SJSA1 (cell line): ENCODE results near the gene CEND1. TPM values are rescaled to one million over a fixed set of nuclear protein-coding genes. Genes with fewer than 3 reads are reported as not detected.
A peak's percentile ranks its signal among the peaks of the same experiment; 100 is the strongest.

Source experiments
- DNase-seq, 2 experiments: peaks; one replicate each; pipeline ENCODE4 v3.0.0-alpha.2; 2015 to 2020; ENCODE audit warnings: low spot score in 2 of 2, low read depth in 1 of 2
- H3K27ac ChIP-seq: fragments of 250-450 bp; sonication (Bioruptor Pico); 2 replicates; pipeline ENCODE4 v1.5.1; 2020; ENCODE audit warnings: mild to moderate bottlenecking, moderate library complexity
- H3K27me3 ChIP-seq: fragments of 250-450 bp; sonication (Bioruptor Pico); replicated peaks from 2 replicates; pipeline ENCODE4 v1.5.1; 2020; ENCODE audit warnings: mild to moderate bottlenecking, moderate library complexity
- H3K36me3 ChIP-seq: fragments of 250-450 bp; sonication (Bioruptor Pico); 2 replicates; pipeline ENCODE4 v1.5.1; 2020; ENCODE audit warnings: mild to moderate bottlenecking
- H3K4me1 ChIP-seq: fragments of 250-450 bp; sonication (Bioruptor Pico); replicated peaks from 2 replicates; pipeline ENCODE4 v1.6.1; 2021; ENCODE audit warnings: mild to moderate bottlenecking
- H3K4me3 ChIP-seq: fragments of 250-450 bp; sonication (Bioruptor Pico); 2 replicates; pipeline ENCODE4 v1.5.1; 2020; ENCODE audit warnings: mild to moderate bottlenecking
- H3K9me3 ChIP-seq: fragments of 250-450 bp; sonication (Bioruptor Pico); replicated peaks from 2 replicates; pipeline ENCODE4 v1.5.1; 2020; ENCODE audit warnings: mild to moderate bottlenecking
- total RNA-seq: library from RNA; depleted of rRNA; stranded (reverse); fragments of >200 nt; shearing (Covaris generic); gene quantifications from 2 replicates; pipeline ENCODE4 v1.2.3, GENCODE V29; 2014

Gene CEND1
- total RNA-seq, 1 experiment from 2014 or later: 0.21 TPM

GRCh38 chr11:823441-824291 lies 33.8 kb upstream of the CEND1 start:
- H3K27ac ChIP-seq: no peak overlapping the region
- H3K4me1 ChIP-seq: peaks cover 20% of the 10 kb centered on the region
- H3K27me3 ChIP-seq: no peaks in the 10 kb centered on the region
- H3K4me3 ChIP-seq: no peak overlapping the region
- no peak for DNase-seq
- H3K36me3 ChIP-seq: no peaks in the 10 kb centered on the region
- H3K9me3 ChIP-seq: no peaks in the 10 kb centered on the region

- DNase-seq: no peak
- no peaks in the 10 kb centered on the region for H3K9me3 ChIP-seq
- peaks cover 22% of the 10 kb centered on the region for H3K4me1 ChIP-seq
- no peak overlapping the region for H3K27ac ChIP-seq
- H3K36me3 ChIP-seq: no peaks in the 10 kb centered on the region
- no peaks in the 10 kb centered on the region for H3K27me3 ChIP-seq
- H3K4me3 ChIP-seq: no peak overlapping the region
Observed at GRCh38 chr11:821512-822371, 31.9 kb upstream of the CEND1 start.

GRCh38 chr11:820655-821511 lies 31.0 kb upstream of the CEND1 start:
- Histone ChIP-seq H3K4me3 (peak overlapping the region; percentile 91), H3K36me3 (no peaks in the 10 kb centered on the region), H3K4me1 (peaks cover 22% of the 10 kb centered on the region), H3K9me3 (no peaks in the 10 kb centered on the region), H3K27ac (no peak overlapping the region), H3K27me3 (no peaks in the 10 kb centered on the region)
- no peak for DNase-seq

GRCh38 chr11:819943-820649 lies 30.2 kb upstream of the CEND1 start:
- peak in 1 of 2 experiments; percentile 63 for DNase-seq
- Histone ChIP-seq H3K27me3 (no peaks in the 10 kb centered on the region), H3K4me1 (peaks cover 22% of the 10 kb centered on the region), H3K9me3 (no peaks in the 10 kb centered on the region), H3K4me3 (peak overlapping the region; percentile 91), H3K36me3 (no peaks in the 10 kb centered on the region), H3K27ac (no peak overlapping the region)

- Histone ChIP-seq H3K9me3 (no peaks in the 10 kb centered on the region), H3K4me3 (peak overlapping the region; percentile 91), H3K27ac (peak overlapping the region; percentile 56; the same call in 1 of the 2 replicates), H3K36me3 (no peaks in the 10 kb centered on the region), H3K4me1 (peaks cover 22% of the 10 kb centered on the region), H3K27me3 (no peaks in the 10 kb centered on the region)
- DNase-seq: peak; percentile 69 to 81
Observed at GRCh38 chr11:819129-819931, 29.4 kb upstream of the CEND1 start.

GRCh38 chr11:818396-819128 lies 28.7 kb upstream of the CEND1 start, which contains the start of gene PNPLA2:
TSS of gene PNPLA2 (plus strand) at chr11:818914. CDS start at chr11:819719, 805 bp downstream.
- Histone ChIP-seq H3K36me3 (peaks cover 2% of the 10 kb centered on the region), H3K27ac (peak within 1 kb of the TSS; percentile 56; the same call in 1 of the 2 replicates), H3K9me3 (no peaks in the 10 kb centered on the region), H3K4me3 (peak within 1 kb of the TSS; percentile 91), H3K27me3 (no peaks in the 10 kb centered on the region), H3K4me1 (peaks cover 22% of the 10 kb centered on the region)
- no peak for DNase-seq

GRCh38 chr11:816433-816779 lies 26.5 kb upstream of the CEND1 start:
- H3K4me1 ChIP-seq: peaks cover 21% of the 10 kb centered on the region
- no peak for DNase-seq
- peaks cover 24% of the 10 kb centered on the region for H3K36me3 ChIP-seq
- no peaks in the 10 kb centered on the region for H3K9me3 ChIP-seq
- no peak overlapping the region for H3K4me3 ChIP-seq
- H3K27ac ChIP-seq: no peak overlapping the region
- H3K27me3 ChIP-seq: no peaks in the 10 kb centered on the region

GRCh38 chr11:815675-816432 lies 26.0 kb upstream of the CEND1 start:
- Histone ChIP-seq H3K36me3 (peaks cover 29% of the 10 kb centered on the region), H3K4me3 (no peak overlapping the region), H3K4me1 (peaks cover 15% of the 10 kb centered on the region)

GRCh38 chr11:813456-814096 lies 23.7 kb upstream of the CEND1 start:
- peaks cover 42% of the 10 kb centered on the region for H3K36me3 ChIP-seq
- H3K4me1 ChIP-seq: peaks cover 8% of the 10 kb centered on the region
- H3K9me3 ChIP-seq: no peaks in the 10 kb centered on the region
- no peaks in the 10 kb centered on the region for H3K27me3 ChIP-seq
- H3K27ac ChIP-seq: no peak overlapping the region
- H3K4me3 ChIP-seq: no peak overlapping the region
- DNase-seq: no peak

More at GRCh38 chr11:815675-816432, 26.0 kb upstream of the CEND1 start:
- H3K27me3 ChIP-seq: no peaks in the 10 kb centered on the region
- H3K9me3 ChIP-seq: no peaks in the 10 kb centered on the region
- DNase-seq: no peak
- no peak overlapping the region for H3K27ac ChIP-seq

- H3K27ac ChIP-seq: no peak overlapping the region
- H3K9me3 ChIP-seq: no peaks in the 10 kb centered on the region
- H3K4me1 ChIP-seq: peaks cover 11% of the 10 kb centered on the region; the same call in 1 of the 2 replicates
- no peak for DNase-seq
- no peaks in the 10 kb centered on the region for H3K27me3 ChIP-seq
- no peak overlapping the region for H3K4me3 ChIP-seq
- H3K36me3 ChIP-seq: peaks cover 42% of the 10 kb centered on the region
Observed at GRCh38 chr11:813072-813455, 23.2 kb upstream of the CEND1 start.

GRCh38 chr11:812390-812789 lies 22.5 kb upstream of the CEND1 start:
- H3K4me3 ChIP-seq: no peak overlapping the region
- DNase-seq: no peak
- no peaks in the 10 kb centered on the region for H3K27me3 ChIP-seq
- H3K27ac ChIP-seq: no peak overlapping the region
- H3K9me3 ChIP-seq: no peaks in the 10 kb centered on the region
- H3K4me1 ChIP-seq: peaks cover 12% of the 10 kb centered on the region; the same call in 1 of the 2 replicates
- H3K36me3 ChIP-seq: peaks cover 42% of the 10 kb centered on the region
